HG03135 (cell line): ENCODE measurements around the gene IQSEC1.

Experiments used
- ATAC-seq: cut with Tn5 transposase; IDR thresholded peaks from one replicate; pipeline ENCODE4 v1.9.1; 2021; ENCODE audit warnings: mild to moderate bottlenecking, moderate library complexity; ENCODE audit not compliant: unreplicated experiment

Gene IQSEC1

GRCh38 chr3:13052191-13052820, 20.9 kb downstream of the IQSEC1 start:
- ATAC-seq, result no peak

- ATAC-seq, result no peak
Measured at GRCh38 chr3:13051581-13051980, 21.6 kb downstream of the IQSEC1 start.

DNA sequence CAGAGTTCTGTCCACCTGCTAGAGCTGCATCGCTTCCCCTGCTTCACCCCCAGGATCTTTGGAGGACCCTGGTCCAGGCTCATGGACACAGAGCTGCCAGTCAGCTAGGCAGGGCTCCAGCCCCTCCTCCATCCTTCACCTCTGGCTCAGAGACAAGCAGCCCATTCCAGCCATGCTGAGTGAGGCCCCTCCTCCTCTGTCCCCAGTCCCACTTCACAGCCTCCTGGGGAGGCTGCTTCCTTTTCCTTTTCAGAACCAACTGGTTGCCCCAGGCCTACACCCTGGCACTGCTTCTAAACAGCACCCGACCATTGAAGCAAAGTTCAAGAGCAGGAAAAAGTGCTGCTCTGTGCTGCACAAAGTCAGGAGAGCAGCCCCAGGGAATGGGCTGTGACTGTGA, 22.2 kb downstream of the IQSEC1 start:
- ATAC-seq, result no peak

GRCh38 chr3:13050446-13050845, 22.8 kb downstream of the IQSEC1 start:
- ATAC-seq, result no peak

DNA sequence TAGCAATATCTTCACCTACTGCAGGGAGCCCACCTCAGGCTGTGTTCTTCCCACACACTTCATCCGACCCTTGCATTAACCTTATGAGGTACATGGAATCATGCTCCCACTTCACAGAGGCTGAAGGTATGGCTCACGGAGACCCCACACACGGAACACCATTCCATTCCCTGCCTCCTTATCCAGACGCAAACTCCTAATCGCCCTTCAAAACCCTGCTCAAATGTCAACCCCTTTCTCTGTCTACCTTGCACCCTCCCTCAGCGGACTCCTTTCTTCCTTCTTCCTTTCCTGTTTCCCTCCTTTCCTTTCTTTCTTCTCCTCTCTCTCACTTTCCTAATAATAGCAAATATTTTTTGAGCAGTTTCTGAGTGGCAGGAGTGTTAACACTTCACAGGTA, 23.8 kb downstream of the IQSEC1 start:
- no peak for ATAC-seq

GRCh38 chr3:13047296-13048165, 25.7 kb downstream of the IQSEC1 start:
- no peak for ATAC-seq

DNA sequence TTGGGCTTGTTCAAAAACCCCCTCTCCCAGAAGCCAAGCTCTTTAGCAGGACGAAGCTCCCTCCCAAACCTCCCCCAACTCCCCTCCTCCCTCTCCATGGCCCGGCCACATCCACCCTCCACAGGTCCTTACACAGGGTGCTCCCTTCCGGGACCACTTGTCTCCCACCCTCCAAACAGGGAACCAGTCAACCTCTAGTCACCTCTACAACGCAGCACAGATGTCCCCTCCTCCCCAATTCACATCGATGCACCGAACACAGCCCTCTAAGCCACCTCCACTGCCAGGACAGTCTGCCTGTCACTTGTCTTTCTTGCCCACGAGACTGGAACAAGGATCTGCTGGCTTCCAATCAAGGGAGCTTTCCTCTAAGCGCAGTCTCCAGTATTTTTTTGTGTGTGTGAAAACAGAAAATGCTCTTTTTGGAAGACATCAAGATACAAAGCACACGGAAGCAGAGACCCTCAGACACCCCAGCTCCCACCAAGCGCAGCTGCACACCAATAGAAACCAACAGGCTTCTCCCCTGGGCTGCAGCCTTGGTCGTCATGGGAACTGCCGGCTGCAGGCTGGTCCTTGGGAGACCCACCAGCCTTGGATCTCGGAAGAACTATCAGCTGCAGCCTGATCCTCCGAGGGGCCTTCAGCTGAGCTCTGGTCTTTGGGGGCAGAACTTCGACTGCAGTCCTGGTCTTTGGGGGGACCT, 26.5 kb downstream of the IQSEC1 start:
- peak; percentile 23 for ATAC-seq

DNA sequence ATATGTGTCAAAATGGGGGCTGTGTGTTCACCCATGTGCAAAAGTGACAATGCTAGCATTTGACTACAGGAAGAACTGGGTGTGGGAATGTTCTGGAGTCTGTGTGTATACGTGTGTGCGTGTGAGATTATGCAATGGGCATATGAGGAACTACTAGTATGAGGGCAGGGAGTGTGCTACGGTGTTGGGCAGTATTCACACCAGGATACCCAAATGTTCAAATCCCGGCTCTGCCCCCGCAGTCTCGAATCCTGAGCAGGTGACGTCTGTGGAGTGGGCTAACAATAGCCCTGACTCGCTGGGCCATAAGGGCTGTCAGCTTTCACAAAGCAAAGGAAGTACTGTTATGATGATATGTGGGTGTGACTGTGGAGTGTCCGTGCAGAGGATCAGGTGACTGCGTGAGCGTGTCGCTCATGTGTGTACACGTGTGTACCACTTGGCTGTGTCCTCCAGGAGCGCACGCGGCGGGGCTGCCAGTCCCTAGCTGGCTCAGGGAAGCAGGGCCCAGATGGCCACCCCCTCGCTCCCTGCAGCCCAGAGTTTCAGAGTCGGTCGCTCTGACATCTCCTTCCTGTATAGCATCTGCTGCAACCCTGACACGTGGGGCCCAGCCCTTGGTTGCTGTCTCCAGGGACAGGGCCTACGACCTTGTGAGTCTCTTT, 27.2 kb downstream of the IQSEC1 start:
- ATAC-seq, result peak; percentile 75

GRCh38 chr3:13045241-13045903, 27.9 kb downstream of the IQSEC1 start:
- peak; percentile 7 for ATAC-seq

- ATAC-seq, result no peak
Measured at GRCh38 chr3:13044496-13045240, 28.6 kb downstream of the IQSEC1 start.

DNA sequence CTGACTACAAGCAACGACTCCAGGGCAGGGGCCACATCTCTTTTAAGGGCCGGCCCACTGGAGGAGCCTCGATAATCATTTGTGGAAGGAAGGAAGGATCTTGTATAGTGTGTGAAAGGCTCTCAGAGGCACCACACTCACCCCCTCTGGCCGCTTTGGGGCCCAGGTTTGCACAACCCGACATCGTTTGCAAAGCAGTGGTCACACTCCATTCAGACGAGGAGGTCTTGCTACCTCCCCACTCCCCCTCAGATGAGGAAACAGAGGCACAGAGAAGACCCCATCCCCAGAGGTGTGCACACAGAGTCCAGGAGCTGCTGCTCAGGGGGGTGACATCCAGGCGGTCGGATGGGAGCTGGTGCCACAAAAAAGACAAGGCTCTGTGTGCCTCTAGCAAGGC, 29.6 kb downstream of the IQSEC1 start:
- no peak for ATAC-seq

GRCh38 chr3:13042715-13043271, 30.4 kb downstream of the IQSEC1 start:
- ATAC-seq, result no peak

GRCh38 chr3:13042127-13042701, 31.0 kb downstream of the IQSEC1 start:
- no peak for ATAC-seq

GRCh38 chr3:13041113-13041776, 32.0 kb downstream of the IQSEC1 start:
- no peak for ATAC-seq

GRCh38 chr3:13040361-13041074, 32.7 kb downstream of the IQSEC1 start:
- ATAC-seq, result peak; percentile 89

DNA sequence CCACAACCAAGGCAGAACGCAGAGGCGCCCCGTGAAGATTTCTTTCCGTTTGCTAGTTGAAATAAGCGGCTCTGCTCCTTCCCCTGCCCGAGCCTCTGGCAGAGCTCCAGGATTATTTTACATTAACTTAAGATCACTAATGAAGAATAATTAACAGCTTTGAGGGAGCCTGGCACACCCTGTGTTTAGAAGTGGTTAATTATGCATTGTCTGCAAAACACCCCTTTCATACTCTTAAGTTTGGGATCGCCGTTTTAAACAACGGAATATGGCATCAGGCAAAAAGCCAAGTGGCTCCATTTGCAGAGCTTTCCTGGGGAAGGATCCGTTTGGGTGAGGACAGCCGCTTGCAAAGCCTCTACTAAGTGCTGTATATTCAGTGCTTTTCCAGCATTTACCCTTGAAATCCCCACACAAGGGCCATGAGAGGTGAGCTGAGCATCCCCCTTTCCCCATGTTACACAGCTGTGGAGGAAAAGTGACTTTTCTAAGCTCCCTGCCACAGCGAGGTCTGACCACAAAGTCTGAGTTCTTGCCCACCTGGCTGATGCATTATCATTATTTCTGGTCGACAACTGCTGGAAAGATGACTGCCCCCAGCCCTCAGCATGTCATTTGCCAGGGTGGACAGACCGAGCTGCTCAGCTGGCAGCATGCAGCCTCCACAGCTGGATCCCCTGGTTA, 33.9 kb downstream of the IQSEC1 start:
- ATAC-seq, result no peak

- no peak for ATAC-seq
Measured at GRCh38 chr3:13037458-13038117, 35.6 kb downstream of the IQSEC1 start.
